A673 (cell line): Measurements from ENCODE around the gene BRPF1. TPM values are rescaled to one million over a fixed set of nuclear protein-coding genes. Genes with fewer than 3 reads are reported as not detected.

Experiments
- BruUV-seq: library from RNA; stranded (reverse); fragments of 400-500 nt; replicated peaks from 2 replicates; lab custom pipeline; 2021; lab: Mats Ljungman, UMichigan
- CTCF ChIA-PET: fragments of 300-600 bp; sonication (Branson Sonifier 250); formaldehyde crosslinking; loops from one replicate; lab custom pipeline; 2022; ENCODE audit warnings: antibody characterized with exemption; lab: Charles Lee
- POLR2A ChIA-PET: fragments of 300-600 bp; sonication (Branson Sonifier 250); formaldehyde crosslinking; loops from one replicate; lab custom pipeline; 2022; ENCODE audit warnings: antibody characterized with exemption; ENCODE audit not compliant: low non-redundant PET; lab: Charles Lee
- DNase-seq: peaks from one replicate; pipeline ENCODE4 v3.0.0-alpha.2; 2015; ENCODE audit warnings: low spot score
- H3K27ac ChIP-seq: fragments of 200-600 bp; sonication (generic); 2 replicates; pipeline ENCODE4 v1.5.1; 2016; ENCODE audit warnings: mixed run types, low read depth, mild to moderate bottlenecking, mixed read lengths, antibody characterized with exemption, low read length; ENCODE audit not compliant: poor library complexity, severe bottlenecking
- H3K27me3 ChIP-seq: fragments of 200-600 bp; sonication (generic); replicated peaks from 2 replicates; pipeline ENCODE4 v1.6.1; 2017; ENCODE audit warnings: mixed run types, low read depth, mild to moderate bottlenecking, mixed read lengths, antibody characterized with exemption, low read length; ENCODE audit not compliant: insufficient read depth, poor library complexity
- H3K36me3 ChIP-seq: fragments of 200-600 bp; sonication (generic); 2 replicates; pipeline ENCODE4 v1.6.1; 2016; ENCODE audit warnings: mixed run types, mild to moderate bottlenecking, mixed read lengths, antibody characterized with exemption, low read length; ENCODE audit not compliant: insufficient read depth, poor library complexity, severe bottlenecking
- H3K4me1 ChIP-seq: fragments of 200-600 bp; sonication (generic); 2 replicates; pipeline ENCODE4 v1.6.1; 2017; ENCODE audit warnings: mixed run types, mild to moderate bottlenecking, mixed read lengths, antibody characterized with exemption, low read length; ENCODE audit not compliant: insufficient read depth, poor library complexity, severe bottlenecking
- H3K4me3 ChIP-seq: fragments of 200-600 bp; sonication (generic); 2 replicates; pipeline ENCODE4 v1.5.1; 2016; ENCODE audit warnings: low read depth, mixed run types, mild to moderate bottlenecking, mixed read lengths, low read length; ENCODE audit not compliant: poor library complexity, severe bottlenecking
- H3K9me3 ChIP-seq: fragments of 200-600 bp; sonication (generic); 2 replicates; pipeline ENCODE4 v1.6.1; 2016; ENCODE audit warnings: mixed run types, low read depth, mild to moderate bottlenecking, mixed read lengths, antibody characterized with exemption, low read length; ENCODE audit not compliant: poor library complexity, severe bottlenecking
- CTCF ChIP-seq: fragments of 300-800, 200-600 bp; sonication (generic); conservative IDR thresholded peaks from 2 replicates; pipeline ENCODE4 v1.5.1; 2017; ENCODE audit warnings: low read depth, mild to moderate bottlenecking, antibody characterized with exemption, low read length, moderate library complexity, mixed read lengths
- EZH2 ChIP-seq: fragments of 200-600 bp; sonication (generic); IDR thresholded peaks from 2 replicates; pipeline ENCODE4 v1.6.1; 2017; ENCODE audit warnings: borderline replicate concordance, low read depth, mild to moderate bottlenecking, mixed read lengths, antibody characterized with exemption, low read length; ENCODE audit not compliant: poor library complexity, severe bottlenecking
- intact Hi-C: fragments of 100-400 bp; cut with micrococcal nuclease; formaldehyde crosslinking; loops from one replicate; pipeline ENCODE4 v1.10.0; 2022; ENCODE audit not compliant: unreplicated experiment
- total RNA-seq: library from RNA; stranded (reverse); gene quantifications from 2 replicates; pipeline ENCODE4 v1.2.3, GENCODE V29; 2021

BRPF1 gene
- total RNA-seq, 1 experiment from 2014 or later, result 32.0 TPM

- intact Hi-C loops, result no loop called here
- DNase-seq, result no peak
- no TSS peak for BruUV-seq
- no peaks in the 10 kb centered on the region for H3K9me3 ChIP-seq
- ChIA-PET POLR2A (no interaction called here), CTCF (no interaction called here)
- peaks cover 45% of the 10 kb centered on the region for H3K36me3 ChIP-seq
- no peak overlapping the region for H3K4me3 ChIP-seq
- no peaks in the 10 kb centered on the region for H3K4me1 ChIP-seq
- no peaks in the 10 kb centered on the region for H3K27me3 ChIP-seq
- H3K27ac ChIP-seq, result no peak overlapping the region
- no peak for TF ChIP-seq EZH2
- no peak for TF ChIP-seq CTCF
These were observed 54.1 kb downstream of the BRPF1 start for GRCh38 chr3:9785602-9786001.

GRCh38 chr3:9786209-9786739, 54.7 kb downstream of the BRPF1 start:
- no peaks in the 10 kb centered on the region for H3K27me3 ChIP-seq
- POLR2A ChIA-PET, result no interaction called here
- H3K9me3 ChIP-seq, result no peaks in the 10 kb centered on the region
- no TSS peak for BruUV-seq
- TF ChIP-seq CTCF, result no peak
- TF ChIP-seq EZH2, result no peak
- H3K4me1 ChIP-seq, result peaks cover 4% of the 10 kb centered on the region
- peaks cover 41% of the 10 kb centered on the region for H3K36me3 ChIP-seq
- CTCF ChIA-PET, result no interaction called here
- DNase-seq, result no peak
- H3K27ac ChIP-seq, result no peak overlapping the region
- H3K4me3 ChIP-seq, result no peak overlapping the region
- intact Hi-C loops, result no loop called here

- TF ChIP-seq CTCF (peak; percentile 64), EZH2 (no peak)
- H3K27ac ChIP-seq, result no peak overlapping the region
- no TSS peak for BruUV-seq
- no peak for DNase-seq
- intact Hi-C loops, result no loop called here
- H3K4me1 ChIP-seq, result peaks cover 10% of the 10 kb centered on the region
- no peaks in the 10 kb centered on the region for H3K9me3 ChIP-seq
- peaks cover 41% of the 10 kb centered on the region for H3K36me3 ChIP-seq
- no peak overlapping the region for H3K4me3 ChIP-seq
- ChIA-PET POLR2A (no interaction called here), CTCF (no interaction called here)
- H3K27me3 ChIP-seq, result no peaks in the 10 kb centered on the region
These were observed 55.5 kb downstream of the BRPF1 start for GRCh38 chr3:9786825-9787669.
